Pulmonary artery endothelial cell (primary cell): Measurements from ENCODE around the gene NEK2. TPM values are rescaled to one million over a fixed set of nuclear protein-coding genes. Genes with fewer than 3 reads are reported as not detected.
"Not testable (repeated sequence)": the region's sequence is repeated elsewhere in the genome, so short reads cannot be mapped to it uniquely, and the experiment has no call there.

ENCODE experiments used
- DNase-seq: peaks from one replicate; pipeline ENCODE4 v3.0.0-alpha.2; 2011; ENCODE audit warnings: low read depth, low spot score
- total RNA-seq: library from RNA; depleted of rRNA; stranded (reverse); fragments of >200 nt; gene quantifications from 2 replicates; pipeline ENCODE4 v1.2.3, GENCODE V29; 2014

NEK2 gene
- total RNA-seq, 1 donor from 2014 or later = 19.7 TPM

DNA sequence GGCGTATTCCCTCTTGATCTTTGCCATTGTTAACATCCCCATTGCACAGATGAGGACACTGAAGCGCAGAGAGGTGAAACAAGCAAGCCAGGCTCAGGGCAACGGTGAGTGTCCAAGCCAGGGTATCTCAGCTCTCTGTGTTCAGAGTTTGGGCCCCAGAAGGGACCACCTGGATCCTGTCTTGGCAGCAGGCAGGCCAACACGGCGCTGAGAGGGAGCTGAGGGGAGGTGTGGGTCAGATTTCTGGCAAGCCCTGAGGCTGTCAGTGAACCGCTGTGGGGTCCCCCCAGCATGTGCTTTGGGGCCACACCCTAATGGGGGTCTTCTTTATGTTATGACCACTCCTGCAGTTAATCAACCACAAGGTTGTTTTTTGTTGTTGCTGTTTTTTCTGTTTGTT, 23.1 kb downstream of the NEK2 start:
- DNase-seq = no peak

DNA sequence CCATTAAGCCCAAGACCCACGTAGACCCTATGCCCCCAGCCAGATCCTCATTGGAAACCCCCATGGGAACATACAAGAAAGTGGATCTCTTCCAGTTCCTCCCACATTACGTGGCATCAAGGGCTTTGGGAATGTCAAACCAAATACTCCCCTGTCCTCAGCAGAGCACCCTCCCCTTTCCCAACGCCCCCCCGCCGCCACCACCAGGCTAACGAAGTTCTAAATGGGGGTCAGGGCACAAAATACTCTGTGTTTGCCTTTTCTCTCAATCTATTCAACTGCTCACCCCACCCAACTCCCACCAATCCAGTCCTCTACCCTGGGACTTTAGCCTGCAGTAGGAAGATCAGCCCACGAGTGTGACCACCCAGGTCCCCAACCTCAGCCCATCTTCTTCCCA, 24.5 kb downstream of the NEK2 start:
- DNase-seq = no peak

DNA sequence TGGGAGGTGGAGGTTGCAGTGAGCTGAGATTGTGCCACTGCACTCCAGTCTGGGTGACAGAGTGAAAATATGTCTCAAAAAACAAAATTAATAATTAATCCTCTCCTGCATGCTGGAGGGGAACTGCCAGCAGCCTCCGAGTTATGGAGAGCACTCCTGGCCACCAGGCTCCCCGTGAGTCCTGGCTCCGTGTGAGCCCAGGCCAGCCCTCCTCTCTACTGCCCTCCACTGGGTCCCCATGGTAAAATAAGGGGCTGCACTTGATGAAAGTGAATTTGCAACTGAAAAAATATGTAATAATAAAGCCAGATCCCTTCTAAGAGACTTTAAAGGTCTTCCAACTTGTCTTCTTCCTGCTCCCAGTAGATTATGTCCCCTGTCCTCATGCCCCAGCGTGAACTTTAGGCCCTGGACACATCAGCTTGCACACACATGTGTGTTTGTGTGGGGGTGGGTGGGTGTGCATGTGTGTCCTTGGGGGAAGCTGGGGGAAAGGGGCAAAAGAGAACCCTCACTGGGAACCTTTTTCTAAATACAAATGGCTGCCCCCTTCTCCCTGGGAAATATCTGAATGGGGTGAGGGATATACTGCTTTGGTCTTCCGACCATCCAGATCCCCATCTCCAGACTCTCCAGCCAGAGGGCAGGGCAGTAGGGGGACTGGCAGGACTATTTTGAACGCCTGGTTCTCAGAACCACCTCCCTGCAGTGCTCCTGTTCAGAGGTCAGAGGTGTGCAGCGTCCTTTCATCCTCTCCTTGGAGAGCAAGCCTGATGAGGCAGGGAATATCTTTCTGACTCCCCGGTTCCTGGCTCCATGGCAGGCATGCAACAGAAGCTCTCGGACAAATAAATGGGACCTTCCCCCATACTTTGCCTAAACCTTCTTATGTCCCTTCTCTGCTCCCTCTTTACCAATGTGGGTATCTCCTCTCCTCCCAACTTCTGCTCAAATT, 26.2 kb downstream of the NEK2 start:
- no peak for DNase-seq

DNA sequence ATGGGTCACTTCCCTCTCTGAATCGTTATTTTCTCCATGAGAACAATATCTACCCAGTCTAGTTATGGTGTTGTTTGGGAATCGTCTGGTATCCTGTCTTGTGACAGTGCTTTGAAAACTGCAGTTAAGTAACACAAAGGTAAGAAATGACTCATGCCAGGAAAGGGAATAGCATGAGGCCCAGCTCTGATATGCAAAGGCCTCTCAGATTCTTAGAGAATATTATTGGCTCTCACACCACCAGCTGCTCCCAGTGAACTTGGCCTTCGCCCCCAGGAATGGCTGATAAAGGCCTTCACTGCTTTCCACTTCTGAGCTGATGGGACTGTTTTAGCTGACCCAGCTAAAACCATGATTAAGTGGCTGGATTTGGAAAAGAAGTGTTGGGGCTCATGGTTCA, 27.1 kb downstream of the NEK2 start:
- DNase-seq = peak; percentile 63

DNA sequence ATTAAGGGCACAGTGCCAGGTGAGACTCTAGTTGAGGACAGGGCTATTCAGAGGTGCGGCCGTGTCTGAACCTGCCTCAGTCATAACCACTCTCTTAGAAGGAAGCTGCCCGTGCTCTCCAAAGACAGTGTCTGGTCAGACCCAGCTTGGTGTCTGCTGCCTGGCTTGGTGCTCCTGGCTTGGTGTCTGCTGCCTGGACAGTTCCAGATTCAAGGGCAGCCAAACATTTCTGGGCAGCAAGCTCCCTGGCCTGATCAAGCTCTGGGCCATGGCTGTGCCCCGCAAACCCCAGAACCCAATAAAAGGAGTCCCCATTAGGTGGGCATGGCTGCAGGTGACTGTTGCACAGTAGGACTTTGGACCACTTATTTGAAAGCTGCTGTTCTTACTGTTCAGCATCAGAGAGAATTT, 27.7 kb downstream of the NEK2 start:
- DNase-seq = no peak

DNA sequence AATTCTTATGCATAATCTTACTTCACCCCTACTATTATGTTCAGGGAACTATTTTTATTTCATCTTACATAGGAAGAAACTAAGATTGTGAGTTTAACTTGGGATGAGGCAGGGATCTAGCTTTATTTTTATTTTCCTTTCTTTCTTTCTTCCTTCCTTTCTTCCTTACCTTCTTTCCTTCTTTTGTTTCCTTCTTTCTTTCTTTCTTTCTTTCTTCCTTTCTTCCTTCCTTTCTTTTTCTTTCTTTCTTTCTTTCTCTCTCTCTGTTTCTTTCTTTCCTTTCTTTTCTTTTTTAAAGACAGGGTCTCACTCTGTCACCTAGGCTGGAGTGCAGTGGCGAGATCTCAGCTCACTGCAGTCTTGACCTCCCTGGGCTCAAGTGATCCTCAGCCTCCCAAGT, 28.9 kb downstream of the NEK2 start:
- no peak for DNase-seq

DNA sequence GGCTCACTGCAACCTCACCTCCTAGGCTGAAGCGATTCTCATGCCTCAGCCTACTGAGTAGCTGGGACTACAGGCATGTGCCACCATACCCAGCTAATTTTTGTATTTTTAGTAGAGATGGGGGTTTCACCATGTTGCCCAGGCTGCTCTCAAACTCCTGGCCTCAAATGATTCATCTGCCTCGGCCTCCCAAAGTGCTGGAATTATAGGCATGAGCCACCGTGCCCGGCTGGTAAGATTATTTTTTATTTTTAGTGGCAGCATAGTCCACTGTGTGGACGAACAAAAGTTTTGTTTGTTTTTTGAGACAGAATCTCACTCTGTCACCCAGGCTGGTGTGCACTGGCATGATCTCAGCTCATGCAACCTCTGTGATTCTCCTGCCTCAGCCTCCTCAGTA, 29.8 kb downstream of the NEK2 start:
- DNase-seq = not testable (repeated sequence)

DNA sequence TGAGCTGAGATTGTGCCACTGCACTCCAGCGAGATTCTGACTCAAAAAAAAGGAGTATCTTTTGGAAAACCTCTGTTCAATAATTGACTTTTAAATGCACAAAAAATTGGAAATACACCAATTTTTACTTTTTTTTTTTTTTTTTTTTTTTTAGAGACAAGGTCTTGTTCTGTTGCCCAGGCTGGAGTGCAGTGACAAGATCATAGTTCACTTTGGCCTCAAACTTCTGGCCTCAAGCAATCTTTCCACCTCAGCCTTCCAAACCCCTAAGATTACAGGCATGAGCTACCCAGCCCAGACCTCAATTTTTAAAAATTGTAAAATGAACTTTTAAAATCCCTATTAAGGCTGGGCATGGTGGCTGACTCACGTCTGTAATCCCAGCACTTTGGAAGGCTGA, 30.8 kb downstream of the NEK2 start:
- DNase-seq = no peak

DNA sequence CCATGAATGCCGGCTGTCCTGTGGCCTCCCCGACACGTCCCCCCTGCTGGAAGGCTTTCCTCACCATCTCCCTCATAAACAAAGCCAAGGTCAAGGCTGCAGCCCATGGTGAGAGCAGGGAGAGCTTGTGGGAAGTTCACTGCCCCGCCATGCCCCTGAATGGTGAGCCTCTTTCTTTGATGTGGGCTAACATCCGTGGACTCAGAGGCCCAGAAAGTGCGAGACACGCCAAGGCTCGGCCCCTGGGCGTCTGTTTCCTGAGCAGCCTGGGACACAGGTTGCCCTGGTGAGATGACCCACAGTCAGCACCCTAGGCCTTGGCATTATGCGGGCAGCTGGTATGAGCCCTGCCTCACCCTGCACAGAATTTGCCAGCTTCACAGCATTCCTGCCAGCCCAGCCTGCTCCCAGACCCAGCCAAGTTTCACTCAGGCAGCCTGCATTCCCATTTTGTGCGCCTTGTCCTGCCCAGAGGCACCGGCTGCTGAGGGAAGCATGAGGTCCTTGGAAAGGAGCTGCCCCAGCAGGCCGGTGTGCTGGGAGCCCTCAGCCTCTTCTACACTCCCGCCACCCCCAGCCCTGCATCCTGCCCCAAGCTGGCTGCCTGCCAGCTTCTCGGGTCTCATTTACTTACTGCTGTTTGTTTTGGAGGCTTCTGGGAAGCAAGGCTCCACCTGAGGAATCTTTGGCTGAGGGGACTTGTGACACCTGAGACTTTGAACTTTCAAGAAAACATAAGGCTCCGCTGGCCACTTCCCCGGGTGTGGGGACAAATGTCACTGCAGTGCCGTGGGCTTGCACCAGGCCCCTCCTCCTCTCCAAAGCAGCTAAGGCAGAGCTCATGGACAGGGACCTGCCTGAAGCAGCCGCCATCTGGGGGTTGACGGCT, 31.9 kb downstream of the NEK2 start:
- no peak for DNase-seq

DNA sequence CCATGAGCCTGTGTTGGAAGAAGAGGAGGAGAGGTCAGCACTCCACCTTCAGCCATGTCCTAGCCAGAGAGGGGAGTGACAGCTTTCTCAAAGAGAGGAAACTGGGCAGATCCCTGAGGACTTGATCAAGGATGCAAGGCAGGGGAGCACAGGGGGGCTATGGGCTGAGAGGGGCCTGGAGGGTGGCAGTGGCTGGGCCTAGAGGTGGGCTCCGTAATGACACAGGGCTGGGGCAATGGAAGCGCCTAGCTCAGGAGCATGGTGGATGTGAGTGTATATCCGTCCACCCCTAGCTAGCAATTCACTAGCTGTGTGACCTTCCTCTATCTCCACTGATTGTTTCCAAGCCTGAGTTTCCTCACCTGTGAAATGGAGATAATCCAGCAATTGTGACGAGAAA, 32.6 kb downstream of the NEK2 start:
- DNase-seq = no peak

DNA sequence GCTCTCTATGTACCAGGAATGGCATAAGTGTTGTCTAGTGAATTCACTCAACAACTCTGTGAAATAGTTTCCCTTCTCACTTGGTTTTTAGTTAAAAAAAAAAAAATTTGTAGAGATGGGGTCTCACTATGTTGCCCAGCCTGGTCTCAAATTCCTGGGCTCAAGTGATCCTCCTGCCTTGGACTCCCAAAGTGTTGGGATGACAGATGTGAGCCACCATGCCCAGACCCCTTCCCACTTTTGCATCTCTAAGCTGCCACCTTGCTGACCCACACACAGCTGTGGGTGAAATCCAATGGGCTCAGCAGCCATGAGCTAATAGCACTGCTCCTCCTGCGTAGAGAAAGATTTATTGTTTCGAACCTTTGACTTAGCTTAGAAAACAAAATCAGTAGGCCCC, 33.5 kb downstream of the NEK2 start:
- no peak for DNase-seq

DNA sequence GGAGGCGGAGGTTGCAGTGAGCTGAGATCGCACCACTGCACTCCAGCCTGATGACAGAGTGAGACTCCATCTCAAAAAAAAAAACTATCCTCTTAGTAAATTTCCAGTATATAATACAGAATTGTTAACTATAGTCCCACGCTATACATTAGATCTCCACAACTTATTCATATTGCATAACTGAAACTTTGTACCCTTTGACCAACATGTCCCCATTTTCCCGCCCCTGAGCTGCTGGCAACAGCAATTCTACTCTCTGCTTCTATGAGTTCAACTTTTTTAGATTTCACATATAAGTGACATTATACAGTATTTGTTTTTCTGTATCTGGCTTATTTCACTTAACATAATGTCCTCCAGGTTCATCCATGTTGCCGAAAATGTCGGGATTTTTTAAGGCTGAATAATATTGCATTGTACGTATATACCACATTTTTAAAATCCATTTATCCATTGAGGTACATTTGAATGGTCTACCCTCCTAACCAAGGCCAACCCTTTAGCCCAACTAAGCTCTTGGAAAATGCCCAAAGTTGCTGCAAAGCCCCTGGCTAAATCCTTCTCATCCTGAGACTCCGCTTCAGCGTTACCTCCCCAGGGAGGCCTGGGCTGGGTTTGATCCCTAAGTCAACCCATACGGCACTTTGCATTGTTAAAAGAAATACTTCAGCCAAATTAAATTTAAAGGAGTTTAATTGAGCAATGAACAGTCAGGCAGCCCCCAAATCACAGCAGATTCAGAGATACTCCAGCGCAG, 34.2 kb downstream of the NEK2 start:
- DNase-seq = no peak

DNA sequence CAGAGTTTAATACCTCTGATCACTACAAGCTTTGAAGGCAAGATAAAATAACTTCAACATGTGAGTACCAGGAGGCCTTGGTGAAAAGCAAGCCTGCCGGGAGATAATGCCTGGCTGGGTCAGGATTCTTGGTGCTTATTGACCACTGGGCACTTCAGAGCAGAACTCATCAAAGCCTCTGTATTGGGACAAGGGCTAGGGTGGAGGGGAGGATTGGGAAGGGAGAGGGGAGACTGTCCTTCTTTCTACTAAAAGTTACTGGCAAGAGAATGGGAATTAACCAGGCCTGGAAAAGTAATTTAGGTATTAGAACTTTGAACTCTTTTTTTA, 35.2 kb downstream of the NEK2 start:
- no peak for DNase-seq

DNA sequence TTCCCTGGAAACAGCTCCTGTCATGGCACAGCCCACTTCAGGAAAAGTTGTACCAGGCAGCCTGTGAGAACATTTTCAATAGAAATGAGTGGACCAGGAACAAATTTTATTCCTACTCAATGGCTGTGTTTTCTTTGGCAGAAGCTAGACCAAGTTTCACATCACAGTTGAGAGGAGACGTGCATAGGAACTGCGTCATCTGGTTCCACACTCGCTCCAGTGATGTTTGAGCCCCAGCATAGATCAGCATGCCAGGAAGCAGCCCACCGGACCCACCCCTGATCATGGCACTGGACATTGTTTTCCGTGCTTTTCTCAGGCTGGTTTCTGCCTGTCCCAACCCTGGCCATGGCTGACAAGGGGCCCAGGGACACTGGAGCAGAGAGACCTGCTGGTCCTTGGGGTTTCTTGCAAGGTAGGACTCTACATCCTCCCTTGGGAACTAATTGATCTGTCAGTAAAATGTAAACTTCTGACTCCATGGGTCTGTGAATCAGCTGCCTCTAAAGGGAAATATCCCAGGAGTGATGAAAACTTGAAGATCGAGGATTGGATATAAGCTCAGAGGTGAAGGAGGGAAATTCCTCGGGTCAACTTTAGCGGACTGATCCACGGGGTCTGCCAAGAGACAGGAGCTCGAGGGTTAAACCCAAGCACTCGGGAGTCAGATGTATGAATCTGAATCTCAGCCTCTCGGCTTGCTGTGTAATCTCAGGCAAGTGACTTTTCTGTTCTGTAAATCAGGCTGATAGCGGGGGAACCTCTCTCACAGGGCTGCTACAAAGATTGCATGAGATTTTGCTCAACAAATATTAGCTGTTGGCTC, 35.7 kb downstream of the NEK2 start:
- DNase-seq = peak; percentile 83

DNA sequence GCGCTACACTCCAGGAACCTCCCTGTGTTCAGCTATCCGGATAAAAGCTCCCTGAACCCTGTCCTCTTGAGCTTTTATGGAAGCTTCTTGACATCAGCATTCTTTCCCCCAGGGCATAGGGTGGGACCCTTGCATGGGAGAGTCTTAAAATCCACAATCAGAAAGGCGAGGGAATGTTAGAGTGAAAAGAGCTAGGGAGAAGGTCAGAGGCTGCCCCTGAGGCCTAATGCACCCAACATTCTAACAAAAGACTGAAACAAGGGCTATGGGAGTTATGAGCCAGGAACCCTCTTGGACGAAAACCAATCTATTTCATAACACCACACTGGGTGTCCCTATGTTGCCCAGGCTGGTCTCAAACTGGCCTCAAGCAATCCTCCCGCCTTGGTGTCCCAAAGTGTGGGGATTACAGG, 36.7 kb downstream of the NEK2 start:
- no peak for DNase-seq

DNA sequence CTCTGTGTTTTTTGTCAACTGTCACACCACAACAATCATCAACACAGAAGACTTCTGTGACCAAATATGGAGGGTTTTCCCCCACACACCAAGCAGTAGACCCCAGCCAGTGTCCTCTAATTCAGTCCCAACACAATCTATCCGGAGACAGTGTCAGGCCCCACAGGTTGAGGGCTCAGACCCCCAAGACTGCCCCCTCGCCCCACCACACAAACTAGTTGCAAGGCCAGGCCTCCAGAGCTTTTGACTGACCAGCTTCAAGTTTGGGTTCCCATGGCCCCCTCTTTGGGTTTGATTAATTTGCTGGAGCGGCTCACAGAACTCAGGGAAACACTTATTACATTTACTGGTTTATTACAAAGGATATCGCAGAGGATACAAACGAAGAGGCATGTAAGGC, 37.2 kb downstream of the NEK2 start:
- DNase-seq = no peak

DNA sequence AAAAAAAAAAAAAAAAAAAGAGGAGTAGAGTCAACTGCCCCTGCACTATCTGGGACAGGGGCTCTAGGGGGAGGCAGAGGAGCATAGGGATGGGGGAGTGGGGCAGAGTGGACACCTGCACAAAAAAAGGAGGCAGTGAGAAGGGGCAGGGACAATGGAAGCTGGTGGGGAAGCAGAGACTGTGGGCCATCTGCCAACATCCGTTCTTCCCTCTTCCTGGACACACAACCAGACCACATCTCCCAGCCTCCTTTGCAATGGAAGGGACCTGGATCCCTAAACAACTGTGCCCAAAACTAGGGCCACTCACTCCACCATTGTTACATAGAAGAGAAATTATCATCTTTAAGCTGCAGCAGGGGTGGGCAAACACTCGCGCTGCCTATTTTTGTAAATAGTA, 38.4 kb downstream of the NEK2 start:
- no peak for DNase-seq

DNA sequence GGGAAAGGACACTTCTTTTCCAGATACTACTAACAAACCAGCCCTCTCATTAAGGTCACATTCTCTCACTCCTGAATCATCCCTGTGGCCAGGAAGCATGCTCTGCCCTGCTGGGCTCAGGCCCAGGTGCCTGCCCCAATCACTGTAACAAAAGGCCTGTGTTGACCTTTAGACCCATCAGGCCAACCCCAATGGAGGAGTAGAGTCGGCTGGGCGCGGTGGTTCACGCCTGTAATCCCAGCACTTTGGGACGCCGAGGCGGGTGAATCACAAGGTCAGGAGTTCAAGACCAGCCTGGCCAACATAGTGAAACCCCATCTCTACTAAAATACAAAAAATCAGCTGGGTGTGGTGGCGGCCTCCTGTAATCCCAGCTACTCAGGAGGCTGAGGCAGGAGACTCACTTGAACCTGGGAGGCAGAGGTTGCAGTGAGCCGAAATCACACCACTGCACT, 38.8 kb downstream of the NEK2 start:
- not testable (repeated sequence) for DNase-seq

DNA sequence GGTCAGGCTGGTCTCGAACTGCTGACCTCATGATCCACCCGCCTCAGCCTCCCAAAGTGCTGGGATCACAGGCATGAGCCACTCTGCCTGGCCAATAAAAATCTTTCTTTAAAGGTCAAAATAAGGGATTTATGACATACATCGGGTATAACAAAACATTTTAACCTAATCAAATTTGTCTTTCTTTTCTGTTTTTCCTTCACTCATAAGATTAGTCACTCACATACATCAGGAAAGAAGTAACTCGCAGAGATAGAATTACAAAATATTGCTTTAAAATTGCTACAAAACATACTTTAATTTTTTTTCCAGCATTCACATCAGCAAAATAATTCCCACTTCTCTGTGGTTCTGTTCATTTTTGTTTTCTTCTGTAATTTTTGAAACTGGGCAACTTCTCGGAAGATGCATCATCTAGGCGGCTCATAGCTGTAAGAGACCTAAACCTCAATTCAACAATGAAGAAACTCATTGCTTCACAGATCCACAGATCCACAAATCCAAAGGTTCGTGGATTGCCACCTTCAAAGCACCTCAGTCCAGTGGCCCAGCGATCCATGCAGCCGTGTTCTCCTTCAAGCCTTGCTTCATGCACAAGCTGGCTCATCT, 39.7 kb downstream of the NEK2 start:
- no peak for DNase-seq

DNA sequence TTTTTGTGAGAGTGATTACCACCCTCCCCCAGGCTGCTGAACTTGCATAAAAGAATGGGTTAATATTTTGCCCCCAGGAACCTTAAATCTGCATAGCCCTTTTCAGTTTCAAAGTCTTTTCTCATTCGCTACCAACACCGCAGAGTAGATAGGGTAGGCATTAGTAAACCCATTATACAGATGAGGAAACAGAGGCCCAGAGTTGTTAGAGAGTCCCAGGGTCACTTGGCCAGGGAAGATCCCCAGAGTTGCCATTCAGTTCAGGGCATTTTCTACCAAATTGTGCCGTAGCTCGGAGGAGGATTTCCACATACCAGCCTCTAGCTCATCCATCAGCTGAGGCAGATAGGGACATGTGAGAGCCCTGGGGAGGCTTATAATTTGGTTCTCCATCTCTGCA, 40.5 kb downstream of the NEK2 start:
- DNase-seq = no peak
